HG03064 (cell line): ENCODE data around the gene ZFHX2.
"Not testable (repeated sequence)": the region's sequence is repeated elsewhere in the genome, so short reads cannot be mapped to it uniquely, and the experiment has no call there.

ENCODE experiments used
- ATAC-seq: cut with Tn5 transposase; IDR thresholded peaks from one replicate; pipeline ENCODE4 v1.9.1; 2021; ENCODE audit warnings: low read depth; ENCODE audit not compliant: unreplicated experiment

The ZFHX2 gene

GRCh38 chr14:23544511-23545447 lies 6.8 kb downstream of the ZFHX2 start:
- ATAC-seq: no peak

- no peak for ATAC-seq
Observed at GRCh38 chr14:23543403-23543802, 8.2 kb downstream of the ZFHX2 start.

GRCh38 chr14:23542261-23542660 lies 9.3 kb downstream of the ZFHX2 start:
- ATAC-seq: no peak

- no peak for ATAC-seq
Observed at GRCh38 chr14:23540141-23540469, 11.5 kb downstream of the ZFHX2 start.

GRCh38 chr14:23539248-23540140 lies 12.1 kb downstream of the ZFHX2 start:
- ATAC-seq: no peak

- ATAC-seq: no peak
Observed at GRCh38 chr14:23538785-23539184, 12.8 kb downstream of the ZFHX2 start.

- ATAC-seq: no peak
Observed at GRCh38 chr14:23538050-23538718, 13.4 kb downstream of the ZFHX2 start.

GRCh38 chr14:23537351-23538049 lies 14.1 kb downstream of the ZFHX2 start:
- ATAC-seq: no peak

GRCh38 chr14:23536906-23537305 lies 14.7 kb downstream of the ZFHX2 start:
- ATAC-seq: not testable (repeated sequence)

- no peak for ATAC-seq
Observed at GRCh38 chr14:23536494-23536893, 15.1 kb downstream of the ZFHX2 start.

- no peak for ATAC-seq
Observed at GRCh38 chr14:23535943-23536342, 15.6 kb downstream of the ZFHX2 start.

GRCh38 chr14:23533652-23534435 lies 17.7 kb downstream of the ZFHX2 start:
- no peak for ATAC-seq

GRCh38 chr14:23532658-23533057 lies 18.9 kb downstream of the ZFHX2 start:
- no peak for ATAC-seq

- no peak for ATAC-seq
Observed at GRCh38 chr14:23531391-23531790, 20.2 kb downstream of the ZFHX2 start.

GRCh38 chr14:23530375-23531055 lies 21.1 kb downstream of the ZFHX2 start:
- ATAC-seq: no peak

- no peak for ATAC-seq
Observed at GRCh38 chr14:23529016-23529415, 22.5 kb downstream of the ZFHX2 start.

- no peak for ATAC-seq
Observed at GRCh38 chr14:23528555-23528954, 23.0 kb downstream of the ZFHX2 start.

GRCh38 chr14:23525611-23526010 lies 26.0 kb downstream of the ZFHX2 start:
- ATAC-seq: no peak

GRCh38 chr14:23524954-23525353 lies 26.6 kb downstream of the ZFHX2 start:
- no peak for ATAC-seq
